ENCODE measurements around the gene ADGRD1.

ADGRD1 gene

DNA sequence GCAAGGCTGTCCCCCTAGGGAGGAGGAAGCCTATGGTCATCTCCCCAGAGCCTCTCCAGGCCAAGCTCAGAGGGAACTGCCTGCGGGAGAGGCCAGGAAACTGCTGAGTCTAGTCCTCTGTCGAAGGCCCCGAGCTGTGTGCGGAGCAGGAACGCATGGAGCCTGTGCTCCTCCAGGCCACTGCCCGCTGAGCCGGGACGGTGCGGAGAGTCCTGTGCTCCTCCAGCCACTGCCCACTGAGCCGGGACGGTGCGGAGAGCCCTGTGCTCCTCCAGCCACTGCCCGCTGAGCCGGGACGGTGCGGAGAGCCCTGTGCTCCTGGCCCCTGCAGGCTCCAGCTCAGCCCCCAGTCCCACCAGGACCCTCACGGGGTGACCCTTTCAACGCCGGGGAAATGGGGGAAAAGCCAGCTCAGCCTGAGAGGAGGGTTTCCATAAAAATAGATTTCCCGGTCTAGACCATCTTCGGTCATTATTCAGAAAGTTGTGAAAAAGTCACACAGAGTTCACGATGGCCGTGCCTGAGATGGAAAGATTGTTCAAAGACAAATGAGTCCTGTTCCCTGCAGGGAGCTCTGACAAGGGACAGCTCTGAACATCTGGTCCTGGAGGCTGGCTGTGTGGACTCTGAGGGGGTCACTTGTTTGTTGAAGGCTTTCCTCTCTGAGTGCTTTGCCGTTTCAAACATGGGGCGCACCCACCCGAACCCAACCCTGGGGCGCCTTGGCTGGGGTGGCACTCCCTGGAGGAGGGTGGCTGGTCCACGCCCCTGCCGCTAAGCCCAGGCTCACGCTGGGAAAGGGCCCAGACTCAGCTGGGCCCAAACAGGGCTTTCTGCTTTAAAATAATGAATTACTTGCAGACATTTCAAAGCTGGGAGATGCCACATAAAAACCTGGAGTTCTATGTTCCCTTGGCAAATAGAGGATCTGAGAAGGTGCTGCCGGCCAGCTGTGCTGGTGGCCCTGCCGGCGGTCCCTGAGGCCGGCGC, 85.5 kb downstream of the ADGRD1 start:
- TF ChIP-seq, protein P1, sequence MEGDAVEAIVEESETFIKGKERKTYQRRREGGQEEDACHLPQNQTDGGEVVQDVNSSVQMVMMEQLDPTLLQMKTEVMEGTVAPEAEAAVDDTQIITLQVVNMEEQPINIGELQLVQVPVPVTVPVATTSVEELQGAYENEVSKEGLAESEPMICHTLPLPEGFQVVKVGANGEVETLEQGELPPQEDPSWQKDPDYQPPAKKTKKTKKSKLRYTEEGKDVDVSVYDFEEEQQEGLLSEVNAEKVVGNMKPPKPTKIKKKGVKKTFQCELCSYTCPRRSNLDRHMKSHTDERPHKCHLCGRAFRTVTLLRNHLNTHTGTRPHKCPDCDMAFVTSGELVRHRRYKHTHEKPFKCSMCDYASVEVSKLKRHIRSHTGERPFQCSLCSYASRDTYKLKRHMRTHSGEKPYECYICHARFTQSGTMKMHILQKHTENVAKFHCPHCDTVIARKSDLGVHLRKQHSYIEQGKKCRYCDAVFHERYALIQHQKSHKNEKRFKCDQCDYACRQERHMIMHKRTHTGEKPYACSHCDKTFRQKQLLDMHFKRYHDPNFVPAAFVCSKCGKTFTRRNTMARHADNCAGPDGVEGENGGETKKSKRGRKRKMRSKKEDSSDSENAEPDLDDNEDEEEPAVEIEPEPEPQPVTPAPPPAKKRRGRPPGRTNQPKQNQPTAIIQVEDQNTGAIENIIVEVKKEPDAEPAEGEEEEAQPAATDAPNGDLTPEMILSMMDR (IDR thresholded peaks at IDR 0.05; ENCODE audit: low read depth, low read length) = no peak
- no peak overlapping the region for H3K4me3 ChIP-seq (ENCODE audit: low read depth, low read length)

DNA sequence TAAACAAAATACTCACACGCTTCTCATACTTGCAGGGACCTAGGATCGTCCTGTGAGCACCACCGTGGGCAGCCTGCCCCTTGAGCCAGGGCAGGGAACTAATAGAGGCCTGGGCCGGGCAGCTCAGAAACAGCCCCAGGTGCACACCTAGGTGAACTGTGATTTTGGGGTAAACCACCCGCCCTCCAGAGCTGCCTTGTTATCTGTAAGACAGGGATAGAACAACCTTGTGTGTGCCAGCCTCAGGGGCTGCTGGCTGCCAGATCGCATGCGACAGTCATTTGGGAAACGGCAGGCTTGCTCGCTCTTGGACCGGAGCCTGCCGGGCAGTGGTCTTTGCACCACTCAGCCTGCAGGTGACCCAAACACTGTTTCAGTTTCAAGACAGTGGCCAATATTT, 86.8 kb downstream of the ADGRD1 start:
- TF ChIP-seq, protein P1 (IDR thresholded peaks at IDR 0.05; ENCODE audit: low read depth, low read length) = no peak
- no peak overlapping the region for H3K4me3 ChIP-seq (ENCODE audit: low read depth, low read length)

DNA sequence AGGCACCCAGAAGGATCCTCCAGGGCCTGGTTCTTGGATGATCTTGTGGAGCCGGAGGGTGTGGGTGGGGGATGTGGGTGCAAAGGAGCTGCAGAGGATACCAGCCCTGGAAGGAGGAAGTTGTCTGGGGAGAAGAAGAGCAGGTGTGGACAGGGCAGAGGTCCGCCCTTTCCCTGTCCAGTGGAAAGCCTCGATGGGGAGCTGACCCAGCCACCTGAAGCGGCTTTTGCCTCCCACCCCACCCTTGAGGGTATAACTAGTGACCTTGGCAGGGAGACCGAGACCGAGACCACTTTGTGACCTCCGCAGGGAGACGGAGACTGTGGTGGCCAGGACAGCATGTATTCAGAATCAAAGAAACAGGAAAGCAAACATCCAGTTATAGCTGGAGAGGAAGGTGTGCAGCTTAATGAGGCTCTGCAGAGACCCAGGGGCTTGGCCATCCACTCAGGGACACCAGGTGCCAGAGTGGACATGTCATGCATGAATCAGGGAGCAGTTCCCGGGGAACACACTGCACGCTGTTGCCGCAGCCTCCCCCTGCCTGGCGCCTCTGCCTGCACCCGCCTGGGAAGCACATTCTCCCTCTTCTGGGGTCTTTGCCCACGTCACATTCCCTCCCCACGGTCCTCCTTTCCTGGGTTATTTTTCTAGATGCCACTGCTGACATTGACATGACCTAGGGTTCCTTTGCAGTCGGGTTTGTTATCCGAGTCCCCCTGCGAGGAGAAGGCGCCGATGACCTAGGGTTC, 87.7 kb downstream of the ADGRD1 start:
- TF ChIP-seq, protein P1 (IDR thresholded peaks at IDR 0.05; ENCODE audit: low read depth, low read length) = no peak
- no peak overlapping the region for H3K4me3 ChIP-seq (ENCODE audit: low read depth, low read length)

DNA sequence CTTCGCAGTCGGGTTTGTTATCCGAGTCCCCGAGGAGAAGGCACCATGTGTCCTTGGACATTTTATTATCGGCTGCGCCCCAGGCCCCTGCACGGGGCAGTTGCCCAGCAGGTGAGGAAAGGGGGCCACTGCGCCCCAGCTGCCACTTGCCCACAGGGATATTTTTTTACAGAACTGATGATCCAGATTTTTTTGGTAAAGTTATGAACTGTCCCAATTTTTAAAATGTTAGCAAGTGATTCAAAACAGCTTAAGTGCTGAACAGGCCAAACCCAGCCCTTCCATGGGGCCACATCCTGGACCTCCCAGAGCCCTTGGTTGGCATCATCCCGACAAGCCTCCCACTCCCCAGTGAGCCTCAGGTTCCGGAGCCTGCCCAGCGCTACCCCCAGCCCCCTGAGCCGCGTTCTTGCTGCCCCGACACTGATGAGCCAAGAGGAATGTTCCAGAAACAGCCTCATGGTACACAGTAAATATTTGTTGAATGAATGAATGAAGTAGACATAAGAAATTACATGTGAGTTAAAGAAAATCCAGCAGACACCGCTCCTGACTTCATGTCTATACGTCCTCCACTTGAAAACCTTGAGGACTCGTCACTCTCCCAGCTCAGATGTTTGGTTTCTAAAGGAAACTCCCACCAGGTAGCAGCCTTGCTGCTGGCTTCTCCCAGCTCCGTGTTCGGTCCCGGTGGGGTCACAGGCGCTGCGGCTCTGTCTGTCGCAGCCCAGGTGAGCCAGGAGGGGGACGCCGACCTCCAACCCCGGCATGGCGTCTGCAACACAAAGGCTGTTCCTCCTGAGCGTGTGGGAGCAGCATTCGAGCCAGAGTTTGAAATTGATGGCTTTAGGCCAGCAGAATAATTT, 88.5 kb downstream of the ADGRD1 start:
- H3K4me3 ChIP-seq (ENCODE audit: low read depth, low read length) = no peak overlapping the region

DNA sequence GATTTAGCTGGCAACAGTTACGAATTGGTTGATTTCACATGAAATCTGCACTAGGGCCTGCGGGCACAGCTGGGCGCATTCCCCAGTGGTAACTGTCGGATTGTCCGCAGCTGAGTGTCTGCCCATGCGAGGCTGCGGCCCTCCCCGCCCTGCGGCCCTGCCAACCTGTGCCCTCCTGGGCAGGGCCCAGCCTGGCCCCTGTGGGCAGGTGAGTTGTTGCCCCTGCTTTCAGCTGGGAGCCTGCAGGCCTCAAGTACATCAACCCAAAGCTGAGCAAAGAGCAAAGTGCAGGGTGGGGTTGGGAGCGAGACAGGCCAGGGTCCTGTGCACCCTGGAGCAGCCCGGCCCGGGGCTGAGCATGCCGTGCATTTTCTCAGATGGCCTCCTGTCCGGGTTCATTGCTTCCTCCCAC, 89.1 kb downstream of the ADGRD1 start:
- TF ChIP-seq, protein P1 (IDR thresholded peaks at IDR 0.05; ENCODE audit: low read depth, low read length) = no peak
- no peak overlapping the region for H3K4me3 ChIP-seq (ENCODE audit: low read depth, low read length)

More for the DNA sequence above, 88.5 kb downstream of the ADGRD1 start:
- TF ChIP-seq, protein P1 (IDR thresholded peaks at IDR 0.05; ENCODE audit: low read depth, low read length) = no peak

DNA sequence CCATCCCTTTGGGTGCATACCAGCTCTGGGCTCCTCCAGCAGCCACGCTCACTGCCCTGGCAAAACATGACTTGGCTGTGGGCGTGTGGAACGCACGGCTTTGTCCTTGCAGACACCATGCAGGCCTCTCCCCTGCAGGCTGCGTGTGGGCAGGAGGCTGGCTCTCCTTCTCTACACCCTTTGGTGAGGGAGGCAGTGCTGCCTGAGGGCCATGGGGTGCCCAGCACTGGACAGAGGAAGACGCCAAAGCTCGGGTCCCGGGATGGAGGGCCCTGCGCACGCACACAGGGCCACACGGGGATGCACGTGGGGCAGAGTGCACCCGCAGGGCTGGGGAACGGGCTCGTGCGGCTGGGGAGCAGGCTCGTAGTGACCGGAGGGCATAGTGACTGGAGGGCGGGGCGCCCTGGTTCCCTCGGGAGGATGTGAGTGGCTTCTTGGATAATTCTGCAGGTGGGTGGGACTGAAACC, 89.7 kb downstream of the ADGRD1 start:
- TF ChIP-seq, protein P1 (IDR thresholded peaks at IDR 0.05; ENCODE audit: low read depth, low read length) = no peak
- H3K4me3 ChIP-seq (ENCODE audit: low read depth, low read length) = no peak overlapping the region

Data from WI38 (cell line).